A549 treated with AZD9567 at 1 μM for 4 hours (cell line): Measurements from ENCODE around the gene OR1I1. TPM values are rescaled to one million over a fixed set of nuclear protein-coding genes. Genes with fewer than 3 reads are reported as not detected.

ENCODE experiments used
- total RNA-seq: library from RNA; stranded (reverse); fragments of 200-300 nt; extraction: Qiagen RNA extraction; gene quantifications from 5 replicates; pipeline ENCODE4 v1.2.3, GENCODE V29; 2022; ENCODE audit not compliant: insufficient read depth

The OR1I1 gene, protein sequence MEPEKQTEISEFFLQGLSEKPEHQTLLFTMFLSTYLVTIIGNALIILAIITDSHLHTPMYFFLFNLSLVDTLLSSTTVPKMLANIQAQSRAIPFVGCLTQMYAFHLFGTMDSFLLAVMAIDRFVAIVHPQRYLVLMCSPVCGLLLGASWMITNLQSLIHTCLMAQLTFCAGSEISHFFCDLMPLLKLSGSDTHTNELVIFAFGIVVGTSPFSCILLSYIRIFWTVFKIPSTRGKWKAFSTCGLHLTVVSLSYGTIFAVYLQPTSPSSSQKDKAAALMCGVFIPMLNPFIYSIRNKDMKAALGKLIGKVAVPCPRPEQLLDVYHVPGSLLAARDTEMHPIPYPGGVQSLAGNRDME
- total RNA-seq: not detected in 5 replicates

DNA sequence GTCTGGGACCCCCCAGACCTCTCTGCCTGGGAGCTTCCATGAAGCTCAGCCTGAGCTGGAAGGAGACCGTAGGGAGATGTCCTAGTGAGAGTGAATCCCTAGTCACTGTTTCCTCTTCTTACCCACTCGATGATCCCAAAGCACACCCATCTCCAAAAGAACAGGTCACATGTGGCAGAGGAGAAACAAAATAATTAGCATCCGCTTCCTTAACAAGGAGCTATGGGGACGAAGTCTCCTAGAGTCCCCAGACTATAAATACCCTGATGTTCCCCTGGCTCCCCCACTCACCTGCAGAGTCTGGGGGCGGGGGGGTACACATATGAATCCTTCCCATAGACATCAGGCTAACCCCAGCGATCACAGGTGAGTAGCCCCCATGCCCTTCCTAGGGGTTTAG is at the start of gene OR1I1:
TSS of gene OR1I1 (plus strand) at position 301 of the 400 bp plus-strand sequence. CDS start 4,855 bp downstream, outside the sequence.

DNA sequence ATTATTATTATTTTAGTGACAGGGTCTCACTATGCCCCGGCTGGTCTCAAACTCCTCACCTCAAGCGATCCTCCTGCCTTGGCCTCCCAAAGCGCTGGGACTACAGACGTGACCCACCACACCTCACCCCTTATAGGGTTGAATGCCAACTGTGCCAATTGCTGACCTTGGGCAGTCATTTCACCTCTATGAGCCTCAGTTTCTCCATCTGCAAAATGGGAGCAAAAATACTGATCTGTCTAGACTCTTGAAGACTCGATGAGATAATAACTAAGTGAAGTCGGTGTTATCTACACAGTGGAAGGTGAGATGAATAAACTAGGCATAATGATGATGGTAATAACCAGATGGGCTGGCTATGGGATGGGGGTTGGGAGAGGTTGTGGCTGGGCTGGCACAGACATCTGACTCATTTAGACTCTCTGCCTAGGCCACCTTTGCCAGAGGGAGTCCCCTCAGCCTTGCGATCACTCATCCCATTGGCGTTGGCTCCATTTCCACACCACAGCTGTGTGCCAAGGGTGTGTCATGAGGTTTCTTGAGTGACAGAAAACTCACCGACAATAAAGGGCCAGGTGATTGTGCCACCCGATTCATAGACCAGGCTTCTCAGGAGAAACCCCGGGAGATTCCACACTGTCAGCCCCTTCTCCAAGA is 33.0 kb upstream of the OR1I1 start, which contains the start of gene CASP14:
TSS of gene CASP14 (plus strand) at position 596 of the 657 bp plus-strand sequence. CDS start 2,772 bp downstream, outside the sequence.

DNA sequence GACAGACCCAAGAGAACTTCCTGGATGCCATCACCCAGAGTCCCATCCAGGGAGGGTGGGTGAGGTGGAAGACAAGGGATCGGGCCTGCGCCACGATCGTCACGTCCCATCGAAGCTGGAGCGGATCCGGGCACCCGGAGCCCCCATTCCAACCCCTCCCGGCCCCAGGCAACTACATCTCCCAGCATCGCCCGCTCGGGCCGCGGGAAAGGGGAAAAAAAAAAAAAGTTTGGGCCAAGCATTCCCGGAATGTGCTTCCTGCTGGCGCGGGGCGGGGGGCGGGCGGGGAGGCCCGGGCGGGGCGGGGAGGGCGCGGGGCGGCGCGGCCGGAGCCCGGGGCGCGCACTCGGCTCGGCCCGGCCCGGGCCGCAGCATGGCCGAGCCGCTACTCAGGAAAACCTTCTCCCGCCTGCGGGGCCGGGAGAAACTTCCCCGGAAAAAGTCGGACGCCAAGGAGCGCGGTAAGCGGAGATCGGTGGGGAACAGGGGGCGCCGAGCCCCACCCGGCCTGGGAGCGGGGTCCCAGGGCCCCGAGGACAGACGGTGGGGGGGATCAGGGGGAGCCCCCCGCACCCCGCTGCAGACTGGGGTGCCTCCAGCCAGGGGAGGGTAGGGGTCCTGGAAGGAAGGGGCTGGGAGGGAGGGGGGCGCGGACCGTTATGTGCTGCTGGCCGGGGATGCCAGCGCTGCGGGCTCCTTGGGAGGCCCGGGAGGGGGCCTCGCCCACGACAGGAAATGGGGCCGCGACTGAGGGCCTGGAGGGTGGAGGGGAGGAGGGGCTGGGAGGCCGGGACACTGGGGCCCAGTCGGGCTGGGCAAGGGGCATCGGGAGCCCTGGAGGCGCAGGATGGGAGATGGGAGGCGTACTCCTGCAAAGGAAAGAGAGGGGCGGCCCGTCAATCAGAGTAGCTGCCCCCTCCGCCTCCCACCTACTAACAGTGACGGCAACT is 25.3 kb downstream of the OR1I1 start, which contains the start of gene SYDE1:
TSS of gene SYDE1 (plus strand) at position 341 of the 950 bp plus-strand sequence. CDS start at position 374, 33 bp downstream.

Other genes with a start within 250 kb of the OR1I1 start
- not detected in 5 replicates for gene OR7A5, start 247.0 kb upstream of the OR1I1 start, total RNA-seq
- gene OR7C1, start 247.0 kb upstream of the OR1I1 start, total RNA-seq: not detected in 5 replicates
- not detected in 5 replicates for gene OR7A10, start 233.3 kb upstream of the OR1I1 start, total RNA-seq
- not detected in 5 replicates for gene OR7A17, start 196.1 kb upstream of the OR1I1 start, total RNA-seq
- gene OR7C2, start 140.7 kb upstream of the OR1I1 start, total RNA-seq: not detected in 5 replicates
- not detected in 5 replicates for gene SLC1A6, start 102.3 kb upstream of the OR1I1 start, total RNA-seq
- not detected in 5 replicates for gene CASP14, start 32.7 kb upstream of the OR1I1 start, total RNA-seq
- gene SYDE1, start 25.2 kb downstream of the OR1I1 start, total RNA-seq: 13.1 to 17.7 TPM (median 15.1 TPM) in 5 replicates
- 7.6 to 13.4 TPM (median 12.0 TPM) in 5 replicates for gene NOTCH3, start 118.8 kb downstream of the OR1I1 start, total RNA-seq
- gene EPHX3, start 150.2 kb downstream of the OR1I1 start, total RNA-seq: 0.06 to 0.16 TPM (median 0.13 TPM) in 4 of 5 replicates, not detected in the other